AG08395 (cell line): ENCODE measurements around the gene RALGAPA2.

ENCODE experiments used
- DNase-seq: peaks from one replicate; pipeline ENCODE4 v3.0.0; 2012; ENCODE audit warnings: mixed read lengths, low spot score

The RALGAPA2 gene

DNA sequence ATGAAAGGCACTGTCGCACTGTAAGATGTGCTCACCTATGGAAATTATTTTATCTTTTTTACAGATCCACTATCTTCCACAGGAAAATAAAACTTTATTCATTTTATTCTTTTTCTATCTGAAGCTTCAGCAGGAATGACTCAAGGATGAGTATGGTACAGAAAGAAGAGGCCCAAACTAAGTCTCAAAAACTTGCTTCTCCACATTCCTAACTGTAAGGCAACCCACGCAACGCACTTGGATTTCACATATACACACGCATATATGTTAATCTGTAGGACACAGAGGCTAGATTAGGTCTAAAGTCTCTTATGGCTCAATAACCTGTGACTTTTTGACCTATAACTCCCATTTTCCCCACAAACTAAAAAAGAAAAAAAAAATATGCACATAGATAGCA lies 81.9 kb downstream of the RALGAPA2 start:
- DNase-seq, result no peak

DNA sequence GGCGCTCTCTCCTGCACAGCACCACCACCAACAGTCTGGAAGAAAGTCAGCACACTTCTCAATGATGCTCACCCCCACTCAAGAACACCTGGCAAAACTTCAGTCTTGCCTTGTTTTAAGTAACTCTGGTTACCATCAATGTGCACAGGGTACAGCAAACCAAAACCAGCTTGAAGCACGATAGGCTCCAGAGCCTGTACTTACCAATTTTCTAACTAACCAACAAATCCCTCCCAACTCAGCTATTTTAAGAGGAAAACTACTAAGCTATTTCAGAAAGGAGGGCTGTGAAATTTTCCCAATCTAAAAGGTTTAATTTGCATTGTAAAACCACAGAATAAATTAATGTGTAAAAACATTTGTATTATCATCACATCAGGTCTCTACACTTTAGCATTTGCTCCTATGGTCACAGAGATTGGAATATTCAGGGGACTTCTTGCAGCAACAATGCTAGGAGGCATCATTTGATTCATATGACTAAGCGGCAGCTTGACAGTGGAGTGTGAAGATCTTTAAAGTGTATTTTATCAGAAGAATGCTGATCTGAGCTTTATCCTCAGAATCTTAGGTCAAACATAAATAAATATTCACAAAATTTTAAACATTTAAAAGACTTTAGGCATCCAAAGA lies 82.8 kb downstream of the RALGAPA2 start:
- no peak for DNase-seq

DNA sequence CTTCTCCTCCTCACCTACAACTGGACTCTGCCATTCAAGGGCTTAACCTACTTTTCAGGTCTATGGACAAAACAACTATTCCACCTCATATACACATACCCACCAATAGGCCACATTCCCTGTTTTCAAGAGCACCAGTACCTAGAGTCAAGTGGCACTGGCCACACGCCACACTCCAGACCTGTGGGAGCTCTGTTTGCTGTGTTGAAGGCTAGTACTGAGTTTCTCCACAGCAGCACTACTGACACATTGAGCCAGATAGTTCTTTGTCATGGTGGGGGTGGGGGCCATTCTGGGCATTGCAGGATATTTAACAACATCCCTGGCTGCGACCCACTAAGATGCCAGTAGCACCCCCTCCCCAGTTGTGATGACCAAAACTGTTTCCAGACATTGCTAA lies 84.1 kb downstream of the RALGAPA2 start:
- no peak for DNase-seq

DNA sequence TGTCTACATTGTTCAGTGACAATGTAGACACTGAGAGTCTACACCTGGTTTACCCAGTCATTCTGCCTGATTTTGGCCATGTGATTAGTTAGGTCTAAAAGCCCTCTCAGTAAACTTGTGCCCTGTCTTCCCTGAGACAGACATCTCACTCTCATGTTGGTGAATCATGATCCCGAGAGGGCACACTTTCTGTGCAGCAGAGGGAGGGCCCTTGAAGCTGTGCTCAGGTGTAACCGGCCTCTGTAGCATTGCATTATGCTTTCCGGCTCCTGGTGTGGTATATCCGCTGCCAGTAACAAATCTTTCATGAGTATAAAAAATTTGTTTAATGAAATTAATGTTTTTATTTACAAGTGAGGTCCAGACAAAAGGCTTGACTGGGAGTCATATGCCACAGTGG lies 85.0 kb downstream of the RALGAPA2 start:
- no peak for DNase-seq

DNA sequence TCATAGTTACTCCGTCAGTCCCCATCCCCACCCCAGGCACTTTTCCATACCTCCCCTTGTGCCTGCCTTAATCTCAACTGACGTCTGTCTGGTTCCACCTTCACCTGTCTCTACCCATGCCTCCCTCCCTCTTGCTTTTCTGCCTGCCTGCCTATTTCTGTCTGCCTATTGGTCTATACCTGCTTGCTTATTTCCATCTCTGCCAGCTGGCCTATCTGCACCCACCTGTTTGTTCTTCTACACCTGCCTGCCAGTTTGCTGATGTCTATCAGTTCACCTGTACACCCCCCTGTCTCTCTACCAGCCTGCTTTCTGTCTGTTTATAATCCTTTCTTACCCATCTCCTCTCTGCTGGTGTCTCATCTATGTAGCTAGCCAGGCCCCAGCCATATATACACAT lies 87.5 kb downstream of the RALGAPA2 start:
- no peak for DNase-seq

DNA sequence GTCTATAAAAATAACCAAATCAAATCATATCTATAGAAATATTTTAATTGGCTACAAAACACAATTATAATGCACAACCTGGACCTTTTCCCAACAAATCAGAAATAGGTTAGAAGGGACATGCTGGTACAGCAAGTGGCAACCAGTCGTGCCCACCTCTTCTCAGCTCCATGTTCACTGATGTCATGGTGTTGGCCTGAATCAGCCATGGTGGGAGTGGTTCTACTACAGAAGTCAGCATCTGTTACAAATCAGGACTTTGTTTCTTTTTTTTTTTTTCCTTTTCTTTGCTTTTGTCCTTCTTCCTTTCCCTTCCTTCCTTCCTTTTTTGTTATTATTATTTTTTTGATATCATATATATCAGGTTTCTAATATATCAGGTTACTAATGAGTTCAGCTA lies 91.2 kb downstream of the RALGAPA2 start:
- no peak for DNase-seq

DNA sequence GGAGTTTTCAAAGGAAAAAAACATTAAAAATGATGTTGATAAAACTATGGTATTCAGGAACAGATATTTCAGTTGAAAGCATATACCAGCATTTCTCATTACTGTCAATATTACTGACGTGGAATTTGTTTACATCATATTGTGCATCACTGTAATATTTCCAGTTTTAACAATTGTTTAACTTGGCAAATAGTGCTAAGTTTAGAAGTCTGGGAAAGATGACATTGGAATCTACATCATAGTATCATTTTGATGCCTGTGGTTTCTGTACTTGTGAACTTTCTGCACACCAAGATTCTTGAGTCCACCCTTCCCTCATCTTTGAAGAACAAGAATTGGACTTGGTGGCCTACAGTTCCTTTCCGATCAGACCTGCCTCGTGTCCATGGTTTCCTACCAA lies 98.1 kb downstream of the RALGAPA2 start:
- no peak for DNase-seq

DNA sequence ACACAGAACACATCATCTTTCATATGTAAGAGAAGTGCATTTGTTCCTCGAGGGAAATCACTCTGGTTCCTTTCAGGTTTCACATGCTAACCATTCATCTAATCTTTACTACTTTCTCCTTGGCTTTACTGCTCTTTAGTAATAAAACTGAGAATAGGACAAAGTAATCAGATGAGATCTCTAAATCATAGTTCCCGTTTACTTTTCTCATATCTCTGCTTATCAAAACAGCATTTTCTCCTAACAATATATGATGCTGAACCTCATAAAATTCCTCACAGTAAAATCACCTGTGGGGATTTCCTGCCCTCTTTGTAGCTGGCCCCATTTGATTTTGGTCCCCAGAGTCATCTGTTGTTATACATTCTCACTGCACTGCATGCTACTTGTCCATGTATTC lies 100.2 kb downstream of the RALGAPA2 start:
- DNase-seq, result no peak

DNA sequence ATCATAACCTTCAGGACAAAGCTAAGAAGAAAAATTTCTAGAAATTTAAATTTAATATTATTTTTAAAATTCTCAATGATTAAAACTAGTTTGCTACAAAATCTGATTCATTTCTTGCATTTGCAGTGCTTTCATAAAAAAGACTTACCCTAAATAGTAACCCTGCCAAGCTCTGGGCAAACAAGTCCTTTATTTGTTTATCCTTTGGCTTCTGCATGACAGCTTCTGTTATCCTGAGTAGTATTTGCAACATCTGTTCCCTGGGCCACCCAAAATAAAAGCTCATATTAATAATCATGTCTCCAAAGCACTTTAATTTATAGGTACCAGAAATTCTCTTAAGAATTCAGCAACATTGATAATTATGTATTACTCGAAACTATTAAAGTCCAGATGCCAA lies 101.3 kb downstream of the RALGAPA2 start:
- DNase-seq, result no peak

DNA sequence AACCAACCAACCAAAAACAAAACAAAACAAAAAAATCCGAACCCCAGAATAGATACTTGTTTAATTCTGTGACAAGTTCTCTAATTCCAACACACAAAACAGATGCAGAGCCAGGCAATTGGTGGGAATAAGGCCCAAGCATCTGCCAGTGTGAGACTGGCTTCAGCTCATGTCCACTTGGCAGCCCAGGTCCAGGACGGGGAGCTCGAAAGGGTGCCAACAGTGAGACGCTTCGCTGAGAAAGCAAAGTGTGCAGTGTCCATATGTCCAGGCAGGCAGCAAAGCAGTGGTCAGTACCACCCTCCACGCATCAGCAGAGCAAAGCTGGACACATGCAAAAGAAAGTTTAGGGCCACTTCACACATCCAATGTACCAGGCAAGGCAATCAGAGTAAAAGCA lies 102.9 kb downstream of the RALGAPA2 start:
- no peak for DNase-seq

DNA sequence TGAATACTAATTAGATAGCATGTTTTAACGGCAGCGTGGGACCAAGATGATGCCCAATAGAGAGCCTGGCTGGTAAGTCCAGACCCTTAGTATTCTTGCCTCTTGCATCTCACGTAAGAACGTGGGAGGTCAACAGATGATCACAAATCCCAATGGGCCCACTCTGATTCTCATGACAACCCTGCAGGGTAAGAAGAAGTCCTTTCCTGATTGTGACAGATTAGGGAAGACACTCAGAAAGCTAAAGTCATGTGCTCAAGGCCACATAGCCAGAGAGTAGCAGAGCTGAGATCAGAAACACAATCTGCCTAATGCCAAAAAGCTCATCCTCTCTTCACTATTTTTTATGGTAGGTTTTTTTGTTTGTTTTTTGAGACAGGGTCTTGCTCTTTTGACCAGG lies 103.8 kb downstream of the RALGAPA2 start:
- no peak for DNase-seq

DNA sequence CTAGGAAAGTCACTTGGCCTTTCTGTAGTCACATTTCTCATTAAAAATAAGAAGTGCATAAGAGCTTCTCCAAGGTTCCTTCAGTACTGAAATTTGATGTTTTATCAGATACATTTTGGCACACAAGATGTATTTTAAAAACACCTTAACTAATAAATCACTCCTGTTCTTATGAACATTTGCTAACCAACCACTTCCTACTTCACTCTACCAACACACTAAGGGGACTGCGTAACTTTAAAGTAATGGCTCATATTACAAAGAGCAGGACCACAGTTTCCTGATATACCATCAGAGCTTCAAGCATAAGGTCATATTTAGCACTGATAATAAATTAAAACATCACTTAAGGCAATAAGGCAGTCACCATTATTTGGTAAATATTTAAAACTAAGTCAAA lies 104.4 kb downstream of the RALGAPA2 start:
- DNase-seq, result no peak

DNA sequence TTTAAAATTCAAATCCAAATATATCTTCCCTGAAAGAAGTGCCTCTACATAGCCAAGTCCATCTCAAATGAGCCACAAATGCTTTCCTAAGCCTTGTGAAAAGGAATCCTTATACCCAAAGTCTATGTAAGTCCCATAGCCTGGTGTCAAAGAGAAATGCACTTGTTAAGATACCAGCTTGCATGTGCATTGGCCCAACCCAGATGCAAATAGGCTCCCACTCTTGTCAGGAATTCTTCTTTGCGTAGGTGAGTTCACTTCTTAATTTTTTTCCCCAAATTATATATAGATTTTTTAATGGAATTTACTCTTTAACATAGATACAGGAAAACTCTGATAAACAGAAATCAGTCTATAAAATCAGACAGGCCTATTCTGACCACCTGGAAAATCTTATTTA lies 105.6 kb downstream of the RALGAPA2 start:
- DNase-seq, result no peak

DNA sequence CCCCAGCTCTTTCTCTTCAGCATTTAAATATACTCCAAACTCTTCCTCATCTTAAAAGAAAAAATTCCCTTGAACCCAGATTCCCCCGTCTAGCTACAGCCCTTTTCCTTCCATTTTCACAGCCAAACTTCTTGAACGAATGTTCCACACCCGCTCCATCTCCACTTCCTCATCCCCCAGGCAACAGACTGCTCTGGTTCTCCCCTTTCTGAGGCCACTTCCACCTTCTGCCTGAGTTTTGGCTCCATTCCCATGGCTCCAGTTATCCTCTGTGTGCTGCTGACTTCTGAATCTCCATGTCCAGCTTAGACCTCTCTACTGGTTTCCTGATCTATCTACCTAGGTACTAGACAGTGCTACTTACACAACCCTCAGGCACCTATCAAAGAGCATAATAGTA lies 106.4 kb downstream of the RALGAPA2 start:
- no peak for DNase-seq

DNA sequence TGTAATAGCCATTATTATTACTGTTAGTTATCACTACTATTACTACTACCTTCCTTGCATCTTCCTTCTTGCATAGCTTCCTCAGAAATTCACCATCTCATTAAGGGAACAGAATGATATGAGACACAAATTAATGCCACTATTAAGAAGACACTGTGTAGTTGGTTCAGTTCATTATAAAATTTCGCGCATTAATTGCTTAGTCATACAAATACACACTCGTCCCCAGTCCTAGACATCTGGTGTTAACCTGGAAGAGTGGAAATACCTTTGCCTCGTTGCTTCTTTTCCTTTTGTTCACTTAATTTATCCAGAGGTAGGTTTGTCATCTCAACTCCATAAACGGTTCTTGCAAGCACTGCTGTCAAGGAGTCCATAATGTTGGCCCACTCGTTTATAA lies 107.5 kb downstream of the RALGAPA2 start:
- no peak for DNase-seq

DNA sequence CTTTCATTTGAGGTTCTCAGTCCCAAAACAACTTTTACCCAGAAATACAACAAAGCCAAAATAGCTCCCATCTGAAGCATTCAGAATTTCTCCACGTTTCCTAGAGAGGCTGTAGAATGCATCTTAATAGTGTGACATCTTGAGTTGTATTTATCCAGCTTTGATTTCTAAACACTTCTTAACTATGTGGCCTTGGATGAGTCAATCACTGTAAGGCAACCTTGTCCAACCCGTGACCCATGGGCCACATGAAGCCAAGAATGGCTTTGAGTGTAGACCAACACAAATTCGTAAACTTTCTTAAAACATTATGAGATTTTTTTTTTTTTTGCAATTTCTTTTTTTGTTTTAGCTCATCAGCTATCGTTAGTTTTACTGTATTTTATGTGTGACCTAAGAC lies 108.1 kb downstream of the RALGAPA2 start:
- DNase-seq, result no peak

DNA sequence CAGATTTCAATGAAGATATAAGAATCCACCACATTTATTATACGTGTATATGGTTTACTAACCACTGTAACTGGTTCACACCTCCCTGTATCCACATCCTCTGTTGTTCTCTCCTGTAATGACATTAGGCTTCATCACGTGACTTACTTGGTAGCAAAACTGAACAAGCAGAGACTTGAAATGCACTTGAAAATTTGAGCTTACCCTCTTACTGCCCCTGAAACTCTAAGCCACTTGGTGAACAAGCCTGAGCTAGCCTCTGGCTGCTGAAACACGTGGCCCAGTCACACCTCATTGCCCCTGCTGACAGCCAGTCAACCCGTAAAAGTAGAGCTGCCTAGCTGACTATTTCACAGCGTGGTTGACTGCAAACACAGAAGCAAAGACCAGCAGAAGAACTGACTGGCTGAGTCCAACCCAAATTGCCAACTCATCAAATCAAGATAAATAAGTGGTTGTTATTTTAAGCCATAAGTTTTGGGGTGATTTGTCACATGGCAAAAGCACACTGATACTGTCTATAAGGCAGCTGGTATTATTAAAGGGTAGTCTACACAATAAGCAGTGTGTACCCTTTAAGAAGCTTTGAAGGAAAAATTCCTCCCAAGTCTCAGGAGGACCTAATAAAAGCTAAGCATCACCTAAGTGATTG lies 109.0 kb downstream of the RALGAPA2 start:
- no peak for DNase-seq

DNA sequence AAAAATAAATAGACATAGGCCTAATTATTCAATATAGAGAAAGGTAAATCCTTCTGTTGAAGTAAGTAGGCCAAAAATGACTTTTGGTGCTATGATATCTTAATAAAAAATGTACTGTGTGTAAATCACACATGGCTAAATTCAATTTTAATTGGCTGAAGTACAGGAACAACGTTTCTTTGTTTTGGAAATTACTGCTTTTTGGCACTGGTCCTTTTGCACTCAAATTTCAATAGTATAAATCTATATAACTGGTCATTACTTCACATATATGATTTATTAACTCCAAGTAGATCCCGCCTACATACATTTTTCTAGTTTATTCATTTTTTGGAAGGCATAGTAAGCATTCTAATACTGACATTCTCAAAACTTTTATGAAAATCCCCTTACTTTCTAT lies 114.5 kb downstream of the RALGAPA2 start:
- DNase-seq, result no peak

DNA sequence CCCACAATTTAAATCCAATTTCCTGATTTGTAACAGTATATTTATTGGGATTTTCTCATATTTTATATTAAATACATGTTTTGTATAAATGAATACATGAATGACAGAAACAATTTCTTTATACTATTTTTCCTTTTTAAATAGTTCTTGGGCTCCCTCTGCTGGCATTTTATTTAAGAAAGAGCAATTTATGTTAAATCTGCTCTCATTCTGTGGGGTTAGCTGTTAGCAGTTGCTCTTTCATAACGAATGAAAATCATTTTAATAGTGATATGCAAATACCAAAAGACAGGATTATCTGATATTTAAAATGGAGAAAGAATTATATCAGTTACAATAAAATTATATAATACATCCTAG lies 118.3 kb downstream of the RALGAPA2 start:
- DNase-seq, result peak; percentile 35

DNA sequence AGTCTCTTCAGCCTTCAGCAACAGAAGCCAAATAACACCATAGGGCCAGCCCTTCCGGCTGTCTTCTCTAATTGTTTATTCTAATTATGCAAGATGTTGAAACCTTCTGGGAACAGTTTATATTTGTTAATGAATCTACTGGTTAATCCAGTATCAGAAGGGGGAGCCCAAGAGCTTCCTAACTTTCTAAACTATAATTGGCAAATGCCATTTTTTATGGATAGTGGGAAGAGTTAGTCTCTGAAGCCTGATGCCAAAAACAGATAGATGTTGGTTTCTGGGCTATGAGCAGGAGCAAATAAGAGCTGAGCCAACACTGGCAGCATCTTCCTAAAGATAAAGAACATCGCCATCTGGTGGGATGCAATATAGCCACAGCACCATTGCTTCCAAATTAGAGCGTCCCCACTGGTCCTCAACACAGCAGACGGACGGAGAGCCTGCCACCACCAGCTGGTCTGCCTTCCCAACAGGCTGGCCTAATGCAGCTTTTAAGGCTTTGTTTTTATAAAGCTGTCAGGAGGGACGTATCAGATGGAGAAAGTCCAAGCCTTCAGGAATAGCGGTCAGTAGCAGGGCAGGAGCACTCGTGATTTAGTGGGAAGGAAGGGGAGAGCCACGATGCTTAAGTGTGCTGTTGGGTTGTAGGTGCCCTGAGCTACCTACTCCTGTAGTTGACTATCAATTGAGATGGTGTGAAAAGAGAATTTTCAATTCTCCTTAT lies 118.8 kb downstream of the RALGAPA2 start:
- peak; percentile 52 for DNase-seq

DNA sequence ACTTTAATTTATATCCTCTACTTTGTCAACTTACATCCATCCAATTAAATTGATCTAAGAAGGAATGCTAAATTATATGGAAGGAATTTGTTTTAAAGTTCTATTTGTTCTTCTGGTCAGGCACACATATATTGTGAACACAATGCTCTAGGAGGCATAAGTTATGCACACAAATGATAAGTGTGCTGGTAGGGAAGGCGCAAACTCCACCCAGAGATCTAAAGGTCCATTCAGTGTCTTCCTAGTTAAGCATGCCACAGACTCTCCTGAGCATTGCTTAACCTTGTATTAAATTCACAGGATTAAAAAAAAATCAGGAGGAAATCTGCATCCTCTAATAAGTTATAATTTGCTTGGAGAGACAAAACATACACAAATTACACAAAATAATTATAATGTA lies 127.3 kb downstream of the RALGAPA2 start:
- no peak for DNase-seq

DNA sequence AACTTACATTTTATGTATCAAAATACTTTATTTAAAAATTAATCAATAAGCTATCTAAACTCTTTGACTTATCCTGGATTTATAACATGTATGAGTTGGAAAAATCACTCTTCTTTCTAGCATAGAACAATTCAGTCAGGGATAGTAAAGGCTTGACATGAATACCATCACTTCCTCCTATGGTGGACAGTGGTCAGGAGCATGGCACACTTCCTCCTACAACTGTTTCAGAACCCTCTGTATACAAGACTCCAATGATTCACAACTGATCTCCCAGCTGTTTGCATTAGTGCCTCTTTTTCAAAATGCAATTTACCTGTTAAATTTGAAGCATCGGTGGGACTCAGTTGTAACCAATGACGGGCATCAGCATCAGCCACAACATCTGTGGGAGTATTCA lies 129.7 kb downstream of the RALGAPA2 start:
- no peak for DNase-seq

DNA sequence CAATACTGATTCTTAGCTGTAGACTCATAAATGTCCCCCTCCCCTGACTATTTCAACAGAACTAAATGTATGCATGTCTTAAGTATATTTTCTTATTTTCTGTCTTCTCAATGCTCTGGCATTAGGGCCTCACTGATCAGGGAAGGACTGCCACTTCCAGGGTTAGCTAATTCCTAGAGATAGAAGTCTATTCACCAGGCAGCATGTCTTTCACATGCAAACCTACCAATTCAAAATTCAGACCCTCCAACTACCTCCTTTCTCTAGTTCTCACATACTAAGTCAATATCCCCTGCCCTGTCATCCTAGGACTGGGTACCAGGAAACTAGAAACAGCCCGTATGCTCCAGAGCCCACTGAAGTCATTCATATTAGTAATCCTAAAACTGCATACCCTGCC lies 132.3 kb downstream of the RALGAPA2 start:
- DNase-seq, result no peak

DNA sequence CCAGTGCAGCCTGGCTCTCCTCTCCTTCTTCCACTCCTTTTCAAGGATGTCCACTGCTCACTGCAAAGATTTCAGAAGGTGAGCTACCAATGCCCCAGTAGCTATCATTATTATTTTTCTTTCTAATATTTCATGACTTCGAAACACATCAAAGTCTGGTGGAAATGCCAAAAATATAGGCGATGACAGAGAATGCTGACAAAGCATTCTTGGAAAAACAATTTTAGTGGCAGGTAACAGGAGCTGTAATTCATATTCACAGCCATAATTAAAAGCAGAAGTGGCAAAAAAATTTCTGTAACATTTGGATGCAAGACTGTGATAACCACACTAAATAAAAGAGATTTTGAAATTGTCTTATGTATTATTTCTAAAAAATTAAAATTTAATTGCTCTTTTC lies 133.6 kb downstream of the RALGAPA2 start:
- DNase-seq, result no peak
